Jurkat, Clone E6-1 (cell line): ENCODE results near the gene HOXA1.

Experiments used
- DNase-seq: peaks from one replicate; pipeline ENCODE4 v3.0.0-alpha.2; 2011; ENCODE audit warnings: low read depth, low spot score
- H3K4me3 ChIP-seq: 2 replicates; pipeline ENCODE4 v1.5.1; 2011; ENCODE audit warnings: mild to moderate bottlenecking, low read length, control low read depth, moderate library complexity

Gene HOXA1

DNA sequence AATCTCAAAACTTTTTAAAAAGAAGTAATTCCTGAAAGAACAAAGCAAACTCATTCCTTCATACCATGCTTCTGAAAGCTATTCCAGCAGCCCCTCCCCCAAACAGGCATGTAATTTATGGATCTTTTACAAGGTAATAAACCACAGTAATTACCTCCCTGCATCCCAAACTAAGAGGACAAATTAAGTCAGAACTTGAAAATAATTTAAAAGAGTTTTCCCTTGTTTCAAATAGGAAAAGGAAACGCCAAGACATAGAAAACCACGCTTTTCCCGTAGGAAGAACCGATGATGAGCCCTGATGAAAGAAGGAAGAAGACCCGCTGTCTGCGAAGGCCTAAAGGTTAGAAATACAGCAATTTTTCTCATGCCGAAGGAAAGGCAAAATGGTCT lies 25.9 kb upstream of the HOXA1 start:
- DNase-seq, result no peak

DNA sequence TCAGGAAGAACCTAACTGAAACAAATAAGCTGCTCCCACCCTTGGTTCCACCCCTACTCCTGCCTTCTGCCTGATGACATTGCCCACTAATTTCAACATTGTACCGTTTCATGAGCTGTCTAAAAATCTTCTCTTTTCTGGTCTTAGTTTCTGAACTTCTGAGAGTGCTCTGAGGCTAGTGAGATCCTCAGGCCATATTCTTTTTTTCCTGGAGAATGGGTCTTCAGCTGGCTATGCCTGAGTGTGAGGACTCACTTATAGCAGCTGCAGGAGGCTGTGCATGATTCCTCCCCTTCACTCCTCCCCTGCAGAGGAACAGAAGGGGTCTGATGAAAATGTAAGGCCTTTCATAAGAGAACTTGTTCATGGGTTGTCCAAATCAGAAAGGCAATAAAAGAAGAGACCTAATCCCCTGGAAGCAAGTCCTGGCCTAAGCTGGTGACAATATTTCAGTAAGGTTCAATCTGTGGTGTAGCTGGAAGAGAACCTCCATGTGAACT lies 23.7 kb upstream of the HOXA1 start:
- DNase-seq, result no peak
- H3K4me3 ChIP-seq, result no peak overlapping the region

More for the DNA sequence above, 25.9 kb upstream of the HOXA1 start:
- H3K4me3 ChIP-seq, result no peak overlapping the region

DNA sequence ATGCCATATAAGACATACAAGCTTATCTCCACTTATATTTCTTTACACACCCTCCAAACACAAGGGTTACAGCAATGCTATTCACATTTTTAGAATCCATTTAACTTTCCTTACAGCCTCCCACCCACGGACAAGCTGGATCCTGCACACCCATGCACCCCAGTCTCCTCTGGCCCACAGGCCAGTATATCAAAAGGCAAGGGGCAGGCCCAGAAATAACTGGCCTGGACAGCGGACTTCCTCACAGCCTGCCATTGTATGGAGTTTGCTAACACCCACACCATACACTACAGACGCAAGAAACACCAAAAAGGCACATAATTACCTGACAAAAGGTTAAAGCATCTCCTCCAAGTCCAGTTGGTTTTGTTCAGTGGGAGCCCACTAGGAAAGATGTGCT lies 22.8 kb upstream of the HOXA1 start:
- DNase-seq, result no peak
- no peak overlapping the region for H3K4me3 ChIP-seq

DNA sequence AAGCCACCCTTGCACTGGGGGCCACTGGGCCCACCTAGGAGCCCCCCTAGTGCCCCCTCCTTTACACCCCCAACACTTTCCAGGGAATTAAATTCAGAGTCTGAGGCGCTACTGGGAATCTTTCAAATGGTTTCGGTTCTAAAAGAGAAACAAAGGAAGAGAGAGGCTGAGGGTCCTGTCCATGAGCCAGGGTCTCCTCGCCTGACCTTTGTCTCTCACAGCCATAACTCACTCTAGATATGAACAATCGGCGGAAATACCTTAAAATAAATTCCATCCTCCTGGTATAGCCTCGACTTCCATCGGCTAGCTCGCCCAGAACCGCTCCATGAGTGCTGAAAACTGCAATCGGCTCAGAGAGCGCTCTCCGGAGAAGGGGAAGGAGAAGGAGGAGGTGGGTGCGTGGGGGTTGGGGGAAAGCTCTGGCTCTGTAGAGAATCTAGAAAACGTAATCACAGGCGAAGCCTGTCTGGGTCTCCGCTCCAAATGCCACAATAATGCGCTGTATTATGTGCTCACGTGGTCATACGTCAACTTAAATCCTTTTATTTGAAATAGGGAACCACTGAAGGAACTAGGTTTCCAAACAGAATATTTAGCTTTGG lies 22.2 kb upstream of the HOXA1 start:
- no peak for DNase-seq
- H3K4me3 ChIP-seq, result no peak overlapping the region

DNA sequence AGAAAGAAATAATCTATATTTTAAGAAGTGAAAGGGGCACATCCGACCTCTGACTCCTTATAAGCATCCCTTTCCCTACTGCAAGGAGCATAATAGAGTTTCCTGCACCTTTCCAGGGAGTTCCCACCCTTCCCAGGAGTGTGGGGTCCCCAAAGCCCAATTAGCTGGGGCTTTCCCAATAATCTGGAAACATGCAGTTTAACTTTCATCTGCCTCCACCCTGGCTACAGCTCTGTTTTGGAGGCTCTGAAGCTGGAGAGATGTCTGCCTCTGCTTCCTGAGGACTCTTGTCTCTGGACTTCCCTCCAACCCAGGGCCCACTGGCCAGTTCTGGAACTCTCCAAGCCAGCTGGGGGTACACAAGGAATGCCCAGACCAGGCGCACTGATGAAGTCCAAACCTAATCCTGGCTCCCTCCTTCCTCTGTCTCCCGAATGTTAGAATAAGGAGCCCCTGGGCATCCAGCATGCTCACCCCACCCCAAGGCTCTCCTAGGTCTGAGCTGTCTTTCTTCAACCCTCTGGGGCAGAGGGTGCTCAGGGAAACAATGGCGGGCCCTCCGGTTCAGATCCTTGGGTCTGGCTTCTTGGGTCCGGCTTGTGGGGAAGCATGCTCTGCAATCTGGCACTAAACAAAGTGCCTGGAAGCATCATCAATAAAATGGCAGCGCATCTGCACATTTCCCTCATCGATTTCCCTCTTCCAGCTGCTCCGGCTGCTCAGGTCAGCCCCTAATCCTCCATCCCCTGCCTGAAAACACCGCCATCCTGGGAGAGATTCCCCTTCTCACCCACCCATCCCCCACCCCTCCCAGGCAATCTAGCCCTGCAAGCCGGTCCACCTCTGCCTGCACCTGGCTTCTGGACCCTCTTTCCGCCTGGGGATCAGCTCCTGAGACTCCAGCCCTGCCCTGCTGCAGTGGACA lies 21.4 kb upstream of the HOXA1 start:
- no peak for DNase-seq

DNA sequence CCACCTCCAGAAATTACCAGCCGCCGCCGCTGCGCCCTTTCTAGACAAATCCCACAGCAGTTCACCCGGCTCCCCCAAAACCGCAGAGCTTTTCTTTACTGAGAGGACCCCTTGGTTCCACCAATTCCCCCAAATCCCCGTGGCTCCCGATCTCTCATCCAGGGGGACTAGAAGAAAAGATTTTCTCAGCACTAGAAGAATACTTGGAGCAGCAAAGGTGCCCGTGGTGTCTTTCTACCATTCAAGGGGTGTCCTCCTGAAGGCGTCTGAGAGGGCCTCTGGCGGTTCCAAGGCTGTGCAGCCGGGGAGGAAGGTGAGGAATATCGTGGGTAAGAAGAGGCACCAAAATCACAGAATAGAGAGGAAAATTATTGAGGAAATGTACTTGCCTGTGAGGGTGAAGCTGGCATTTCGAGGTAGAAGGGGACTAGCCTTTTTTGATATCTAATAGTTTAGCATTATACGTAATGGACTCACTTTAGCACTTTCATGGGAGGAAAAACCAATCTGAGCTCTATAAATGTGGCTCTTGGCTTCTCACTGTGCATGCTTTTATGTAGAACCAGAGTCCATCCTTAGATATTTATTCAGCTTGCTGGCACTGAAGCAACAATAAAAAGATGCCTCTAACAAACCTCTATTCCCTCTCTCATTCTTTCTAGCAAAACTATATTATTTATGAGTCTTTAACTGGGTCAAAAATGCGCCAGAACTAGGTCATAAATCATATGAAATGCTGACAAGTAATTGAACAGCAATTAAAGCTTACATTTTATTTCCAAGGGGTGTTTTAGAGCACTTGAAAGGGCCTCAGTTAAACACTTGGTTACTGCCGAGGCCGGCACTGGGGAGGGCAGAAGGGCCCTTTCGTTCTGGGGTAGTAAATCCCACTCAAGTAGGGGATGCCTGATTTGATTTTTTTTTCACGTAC lies 20.5 kb upstream of the HOXA1 start:
- no peak for DNase-seq
- H3K4me3 ChIP-seq, result no peak overlapping the region

More for the DNA sequence above, 21.4 kb upstream of the HOXA1 start:
- no peak overlapping the region for H3K4me3 ChIP-seq

DNA sequence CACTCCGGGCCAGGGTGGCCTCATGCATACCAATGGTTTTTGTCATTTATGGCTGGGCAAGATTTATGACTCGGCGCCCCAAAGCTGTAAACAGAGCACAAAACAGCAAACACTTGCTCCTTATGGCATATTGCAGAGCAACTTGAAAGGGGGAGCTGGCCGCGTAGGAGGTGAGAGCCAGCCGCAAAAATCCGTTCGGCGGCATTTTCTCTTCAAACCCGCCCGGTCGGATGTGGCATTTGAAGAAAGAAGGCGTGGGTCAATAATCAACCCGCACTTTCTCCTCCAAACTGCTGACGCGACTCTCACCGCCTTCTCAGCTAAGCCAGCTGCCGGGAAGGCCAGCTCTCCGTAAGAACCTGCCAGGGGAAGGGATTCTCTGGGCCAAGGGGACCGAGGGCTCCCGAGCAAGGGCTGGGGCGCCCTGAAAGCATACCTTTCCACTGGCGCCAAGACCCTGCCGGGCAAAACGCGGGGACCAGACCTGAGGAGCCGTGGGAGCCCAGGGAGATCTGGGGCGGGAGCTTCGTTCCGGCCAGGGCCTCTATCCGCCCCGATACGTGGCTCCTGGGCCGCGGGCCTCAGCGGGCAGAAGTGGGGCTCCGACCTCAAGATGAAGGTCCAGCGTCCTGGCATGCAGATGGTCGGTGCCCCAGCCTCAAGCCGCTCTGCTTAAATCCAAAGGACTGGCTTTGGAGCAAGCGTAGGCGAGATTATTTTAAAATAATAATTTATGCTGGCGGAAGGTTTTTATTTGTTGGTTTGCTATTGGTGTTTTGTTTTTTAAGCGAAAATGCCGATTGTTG lies 19.6 kb upstream of the HOXA1 start:
- H3K4me3 ChIP-seq, result no peak overlapping the region
- no peak for DNase-seq

DNA sequence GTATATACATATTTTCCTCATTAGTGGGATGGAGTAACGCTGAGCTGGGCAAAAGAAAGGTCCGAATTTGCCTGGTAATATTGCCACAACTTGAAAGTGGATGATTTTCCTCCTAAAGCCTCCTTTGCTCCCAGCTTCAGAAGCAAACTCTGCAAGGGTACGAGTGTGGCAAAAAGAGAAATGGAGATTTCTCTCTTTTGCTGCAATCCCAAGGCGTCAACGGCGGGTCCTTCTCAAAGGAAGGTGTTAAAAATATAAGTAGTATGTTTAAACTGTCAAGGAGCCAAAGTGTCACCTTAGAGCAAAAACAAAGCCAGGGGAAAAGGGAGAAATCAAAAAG lies 19.1 kb upstream of the HOXA1 start:
- DNase-seq, result no peak
- H3K4me3 ChIP-seq, result no peak overlapping the region

DNA sequence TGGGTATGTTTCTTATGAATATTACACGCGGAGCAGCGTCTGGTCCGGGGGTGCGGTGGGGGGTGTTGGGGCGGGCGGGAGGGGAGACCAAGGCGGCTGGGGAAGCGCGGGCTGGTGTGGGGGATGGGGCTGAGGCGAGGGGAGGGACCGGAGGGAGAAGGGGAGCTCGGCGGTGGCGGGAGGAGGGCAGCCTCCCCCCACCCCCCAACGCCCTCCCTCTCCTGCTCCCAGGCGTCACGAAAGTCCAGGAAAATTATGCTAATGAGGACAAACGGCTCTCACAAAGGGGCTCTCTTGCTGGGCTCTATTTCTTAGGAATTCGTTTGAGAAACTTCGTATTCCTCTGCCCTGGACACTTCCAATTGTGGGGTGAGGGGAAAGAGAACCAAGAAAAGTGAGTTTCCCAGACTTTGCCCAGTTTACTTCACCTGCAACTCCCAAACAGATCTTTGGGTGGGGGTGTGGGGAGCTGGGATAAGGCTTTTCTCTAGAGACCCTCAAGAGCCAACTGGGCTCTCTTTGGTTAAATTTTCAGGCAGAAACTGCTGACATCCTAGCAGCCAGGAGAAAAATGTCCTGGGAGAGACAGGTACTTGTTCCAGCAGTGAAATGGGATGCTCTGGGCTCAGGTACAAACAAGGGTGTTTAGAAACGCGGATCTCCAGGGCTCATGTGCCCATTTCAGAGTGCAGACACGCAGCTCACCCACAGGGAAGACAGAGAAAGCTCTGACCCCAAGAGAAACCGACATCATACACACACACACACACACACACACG lies 18.4 kb upstream of the HOXA1 start:
- no peak overlapping the region for H3K4me3 ChIP-seq
- no peak for DNase-seq

DNA sequence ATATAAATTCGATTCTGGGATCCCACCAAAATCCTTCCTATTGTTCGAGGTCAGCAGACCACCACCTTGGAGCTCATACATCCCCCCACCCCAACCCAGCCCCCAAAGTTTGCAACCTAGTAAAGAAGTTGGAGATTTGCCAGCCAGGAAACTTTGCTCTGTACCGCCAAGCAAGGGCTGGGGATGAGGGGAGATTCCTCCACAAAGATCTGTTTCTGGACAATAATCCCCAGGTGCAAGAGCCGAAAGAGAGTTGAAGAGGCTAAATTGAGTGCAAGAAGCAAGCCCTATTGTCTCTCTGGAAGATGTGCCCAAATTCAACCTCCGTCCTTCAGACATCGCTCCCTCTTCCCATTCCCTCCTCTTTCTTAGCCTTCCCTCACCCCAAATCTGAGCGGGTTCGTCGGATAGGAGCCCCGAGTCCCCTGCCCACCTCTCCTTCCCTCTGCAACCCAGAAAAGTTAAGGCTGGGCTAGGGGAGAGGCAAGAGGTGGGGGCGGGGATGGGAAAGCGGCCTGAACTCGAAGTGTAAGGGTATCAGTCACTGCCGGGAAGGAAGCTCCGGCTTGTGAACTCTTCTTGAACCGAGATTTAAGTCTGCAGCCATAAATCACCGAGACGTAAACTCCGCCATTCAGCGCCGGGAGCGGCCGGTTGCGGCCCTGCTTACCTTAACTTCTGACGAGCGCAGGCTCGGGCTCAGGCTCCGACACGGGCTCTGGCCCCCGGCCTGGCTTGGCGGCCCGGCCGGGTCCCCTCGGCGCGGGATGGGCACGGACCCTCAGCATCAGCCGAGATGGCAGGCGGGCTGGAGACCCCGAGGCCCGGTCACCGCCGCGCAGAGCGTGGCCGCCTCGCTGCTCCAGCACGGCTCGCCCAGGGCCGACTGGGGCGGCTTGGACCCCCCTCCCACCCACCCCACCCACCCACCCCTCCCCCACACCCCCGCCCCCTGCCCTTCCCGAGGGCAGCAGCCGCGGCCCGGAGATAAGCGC lies 17.5 kb upstream of the HOXA1 start:
- no peak for DNase-seq
- H3K4me3 ChIP-seq, result no peak overlapping the region

DNA sequence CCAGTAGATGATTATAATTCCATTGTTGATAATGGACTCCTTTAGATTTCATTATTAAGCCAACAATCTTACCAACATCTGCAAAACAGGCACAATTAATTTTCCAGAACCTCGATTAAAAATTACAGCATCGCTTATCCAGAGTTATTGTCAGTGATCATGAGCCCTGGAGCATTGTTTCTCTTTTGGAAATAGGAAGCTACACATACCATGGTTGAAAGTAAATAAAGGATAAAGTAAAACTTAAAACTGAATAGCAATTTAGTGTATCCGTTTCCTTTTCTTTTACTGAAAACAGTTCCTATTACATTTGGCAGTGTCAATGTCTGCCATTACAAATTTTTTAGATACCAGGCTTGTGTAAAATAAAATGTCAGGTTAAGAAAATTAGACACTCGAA lies 16.6 kb upstream of the HOXA1 start:
- no peak overlapping the region for H3K4me3 ChIP-seq

DNA sequence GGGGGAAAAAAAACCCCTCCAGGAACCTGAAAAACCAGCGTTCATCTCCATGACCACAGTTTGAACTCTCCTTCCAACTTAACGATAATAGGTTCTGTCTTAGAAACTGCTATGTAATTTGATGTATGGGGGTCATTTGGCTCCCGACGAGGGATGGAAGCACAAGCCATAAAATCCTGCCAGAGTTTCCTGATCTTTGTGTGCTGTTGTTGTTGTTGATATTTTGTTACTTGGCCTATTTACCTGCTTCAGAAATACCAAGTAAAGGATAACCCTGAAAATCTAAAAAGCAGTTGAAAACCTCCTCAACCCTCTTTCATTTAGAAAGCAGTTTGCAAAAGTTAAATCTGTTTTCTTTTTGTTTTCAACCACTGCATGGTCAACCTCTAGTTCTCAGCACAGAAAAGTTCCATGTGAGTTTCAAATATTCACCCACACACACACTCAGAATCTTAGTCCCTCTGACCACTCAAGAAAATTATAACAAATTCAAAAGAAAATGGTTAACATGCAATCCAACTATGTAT lies 16.0 kb upstream of the HOXA1 start:
- no peak for DNase-seq
- no peak overlapping the region for H3K4me3 ChIP-seq

More for the DNA sequence above, 16.6 kb upstream of the HOXA1 start:
- no peak for DNase-seq

DNA sequence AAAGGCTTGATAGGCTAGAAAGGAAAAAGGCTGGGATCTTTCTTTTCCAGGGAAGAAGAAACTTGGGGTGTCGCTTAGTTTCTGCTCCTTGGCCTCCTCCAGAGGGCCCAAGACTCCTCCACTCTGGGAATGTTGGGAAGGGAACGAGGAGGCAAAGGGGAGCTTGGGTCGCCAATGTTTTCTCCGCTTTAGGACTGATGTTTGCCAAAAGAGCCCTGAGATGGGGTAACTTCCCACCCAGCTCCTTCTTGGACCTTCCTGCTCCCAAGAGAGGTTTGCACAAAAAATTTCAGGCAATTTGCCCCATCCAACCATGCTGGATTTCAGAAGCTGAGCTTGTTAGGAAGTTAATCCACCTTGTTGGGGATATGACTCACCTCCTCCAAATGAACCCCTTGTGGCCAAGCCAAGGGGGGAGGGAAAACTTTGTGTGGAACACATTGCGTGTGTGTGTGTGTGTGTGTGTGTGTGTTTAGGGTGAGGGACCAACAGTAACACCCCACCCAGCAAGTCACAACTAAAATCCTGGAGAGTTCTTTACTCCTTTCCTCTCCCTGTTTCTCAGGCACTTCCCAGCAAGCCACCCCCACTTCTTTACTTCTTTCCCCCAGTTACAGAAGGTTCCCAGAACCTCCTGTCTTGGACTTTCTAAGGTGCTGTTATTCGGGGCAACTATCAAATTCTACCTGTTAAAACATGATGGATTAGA lies 15.4 kb upstream of the HOXA1 start:
- H3K4me3 ChIP-seq, result no peak overlapping the region
- no peak for DNase-seq

DNA sequence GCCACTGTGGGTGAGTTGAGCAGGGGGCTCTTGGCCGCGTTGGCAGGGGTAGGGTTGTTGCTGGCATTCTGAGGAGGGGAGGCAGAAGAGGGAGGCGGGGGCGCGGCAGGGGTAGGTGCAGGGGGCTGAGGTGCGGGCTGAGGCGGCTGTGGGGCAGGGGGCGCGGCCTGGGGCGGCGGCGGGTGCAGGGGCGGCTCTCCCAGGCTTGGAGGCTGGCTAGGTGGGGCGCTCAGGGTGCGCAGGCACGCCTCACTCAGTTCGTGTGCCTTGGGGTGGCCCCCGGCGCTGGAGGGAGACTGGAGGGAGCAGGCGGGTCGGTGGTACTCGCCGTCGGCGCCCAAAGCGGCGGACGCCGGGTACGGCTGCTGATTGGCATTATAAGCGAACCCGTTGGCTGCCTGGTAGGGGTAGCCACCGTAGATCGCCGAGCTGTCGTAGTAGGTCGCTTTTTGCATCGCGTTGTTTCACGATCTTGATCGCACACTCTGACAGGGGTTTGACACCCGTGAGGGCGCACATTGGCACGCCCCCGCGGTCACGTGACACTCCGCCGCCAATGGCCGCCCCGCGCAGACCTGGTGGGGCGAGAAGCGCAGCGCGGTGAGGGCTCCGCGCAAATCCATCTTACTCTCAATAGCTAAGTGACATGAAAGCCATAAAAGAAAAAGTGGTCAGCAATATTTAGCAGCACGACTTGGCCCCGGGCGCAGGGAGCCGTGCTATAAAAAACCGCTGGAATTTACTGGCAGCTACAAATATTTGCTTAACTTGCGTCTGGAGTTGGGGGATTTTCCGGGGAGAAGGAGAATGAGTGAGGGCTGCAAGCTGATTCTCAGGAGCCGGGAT lies 14.6 kb upstream of the HOXA1 start:
- DNase-seq, result no peak
- H3K4me3 ChIP-seq, result no peak overlapping the region

DNA sequence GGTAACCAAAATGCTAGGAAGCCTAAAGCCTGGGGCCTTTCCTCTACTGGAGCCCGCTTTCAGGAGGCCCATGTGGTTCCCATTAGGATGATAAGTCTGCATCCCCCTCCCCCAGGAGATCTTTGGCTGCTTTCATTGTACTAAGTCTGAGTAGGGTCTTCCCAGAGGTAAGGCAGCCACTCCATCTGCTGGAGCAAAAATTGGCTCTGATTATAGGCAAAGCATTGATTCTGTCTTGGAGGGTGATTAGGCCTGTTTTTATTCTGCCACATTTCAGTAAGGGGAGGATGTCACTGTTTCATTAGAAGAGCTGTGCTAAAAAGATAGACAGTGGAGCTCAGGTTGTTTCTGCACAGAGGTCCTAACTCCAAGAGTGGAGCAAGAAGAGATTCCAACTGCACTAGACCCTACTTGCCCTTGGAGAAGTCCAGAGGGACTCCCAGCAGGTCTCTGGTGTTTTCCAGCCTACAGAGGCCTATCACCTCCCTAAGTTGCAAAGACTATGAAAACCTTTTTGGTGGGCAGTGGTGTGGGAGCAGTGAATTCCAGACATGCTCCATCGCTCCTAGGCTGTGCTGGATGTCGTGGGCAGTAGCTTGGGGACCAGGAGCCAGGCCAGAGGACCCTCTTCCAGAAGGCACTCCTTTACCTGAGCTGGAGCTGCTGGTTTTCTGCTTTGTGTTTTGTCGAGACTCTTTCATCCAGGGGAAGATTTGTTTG lies 13.8 kb upstream of the HOXA1 start:
- DNase-seq, result no peak
- H3K4me3 ChIP-seq, result no peak overlapping the region
